ENCODE data around the gene NPLOC4. TPM values are rescaled to one million over a fixed set of nuclear protein-coding genes. Genes with fewer than 3 reads are reported as not detected.
"Not testable (repeated sequence)": the region's sequence is repeated elsewhere in the genome, so short reads cannot be mapped to it uniquely, and the experiment has no call there.

Gene NPLOC4
- total RNA-seq, 2 donors from 2014 or later, result 77.7 to 87.3 TPM

DNA sequence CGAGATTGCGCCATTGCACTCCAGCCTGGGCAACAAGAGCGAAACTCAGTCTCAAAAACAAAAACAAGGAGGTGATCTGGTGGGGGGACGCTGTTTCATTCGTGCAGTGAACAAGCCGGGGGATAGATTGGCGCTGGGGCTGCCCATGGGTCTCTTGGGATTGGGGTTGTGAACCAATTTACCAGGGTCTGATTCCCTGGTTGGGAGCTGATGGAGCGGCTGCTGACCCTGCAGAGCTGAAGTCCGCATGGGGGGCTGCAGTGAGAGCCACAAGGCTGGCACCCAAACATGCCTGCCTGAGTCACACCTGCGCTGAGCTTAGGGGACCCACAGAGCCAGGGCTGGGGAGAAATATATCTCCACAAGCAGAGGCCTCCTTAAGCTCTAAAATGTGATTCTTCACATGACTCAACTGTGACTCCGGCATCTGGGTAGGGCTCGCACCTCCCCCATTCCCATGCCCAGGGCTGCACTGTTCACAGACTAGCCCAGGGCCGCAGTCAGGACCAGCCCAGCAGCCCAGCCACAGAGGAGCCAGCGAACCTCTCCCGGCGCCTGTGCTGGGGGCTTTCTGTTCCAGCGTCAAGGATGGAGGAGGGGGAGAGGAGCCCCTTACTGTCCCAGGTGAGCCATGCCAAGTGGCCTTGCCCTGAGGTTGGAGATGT lies 5.0 kb upstream of the NPLOC4 start:
- intact Hi-C loops (cut with DNase I), result no loop called here
- no peak for DNase-seq (ENCODE audit: low spot score)

- no peak for DNase-seq (ENCODE audit: low spot score)
- intact Hi-C loops (cut with DNase I), result no loop called here
Observed at GRCh38 chr17:81640011-81640410, 3.1 kb upstream of the NPLOC4 start.

DNA sequence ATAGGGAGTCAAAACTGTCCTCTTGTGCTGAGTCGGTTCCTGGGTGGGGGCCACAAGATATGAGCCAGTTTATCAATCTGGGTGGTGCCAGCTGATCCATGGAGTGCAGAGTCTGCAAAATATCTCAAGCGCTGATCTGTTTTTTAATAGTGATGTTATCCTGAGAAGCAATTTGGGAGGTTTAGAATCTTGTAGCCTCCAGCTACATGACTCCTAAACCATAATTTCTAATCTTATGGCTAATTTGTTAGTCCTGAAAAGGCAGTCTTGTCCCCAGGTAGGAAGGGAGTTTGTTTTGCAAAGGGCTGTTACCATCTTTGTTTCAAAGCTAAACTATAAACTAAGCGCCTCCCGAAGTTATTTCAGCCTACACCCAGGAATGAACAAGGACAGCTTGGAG lies 1.8 kb upstream of the NPLOC4 start:
- intact Hi-C loops (cut with DNase I), result loop anchor here in 1 of 2 donors (5.0 kb wide), 1 partner anchor 1666 kb away; no protein-coding TSS in a partner anchor
- no peak for DNase-seq (ENCODE audit: low spot score)

GRCh38 chr17:81635973-81636504 lies 873 bp downstream of the NPLOC4 start:
- intact Hi-C loops (cut with DNase I), result loop anchor here in 1 of 2 donors (1.0 to 5.0 kb wide), 2 partner anchors 25 to 1664 kb away; no protein-coding TSS in a partner anchor
- DNase-seq (ENCODE audit: low spot score), result no peak

- intact Hi-C loops (cut with DNase I), result loop anchor here in 1 of 2 donors (5.0 kb wide), 1 partner anchor 1663 kb away; no protein-coding TSS in a partner anchor
Observed at GRCh38 chr17:81635431-81635830, 1.5 kb downstream of the NPLOC4 start.

GRCh38 chr17:81631482-81631881 lies 5.4 kb downstream of the NPLOC4 start:
- intact Hi-C loops (cut with DNase I), result no loop called here
- DNase-seq (ENCODE audit: low spot score), result no peak

More at GRCh38 chr17:81635431-81635830, 1.5 kb downstream of the NPLOC4 start:
- no peak for DNase-seq (ENCODE audit: low spot score)

DNA sequence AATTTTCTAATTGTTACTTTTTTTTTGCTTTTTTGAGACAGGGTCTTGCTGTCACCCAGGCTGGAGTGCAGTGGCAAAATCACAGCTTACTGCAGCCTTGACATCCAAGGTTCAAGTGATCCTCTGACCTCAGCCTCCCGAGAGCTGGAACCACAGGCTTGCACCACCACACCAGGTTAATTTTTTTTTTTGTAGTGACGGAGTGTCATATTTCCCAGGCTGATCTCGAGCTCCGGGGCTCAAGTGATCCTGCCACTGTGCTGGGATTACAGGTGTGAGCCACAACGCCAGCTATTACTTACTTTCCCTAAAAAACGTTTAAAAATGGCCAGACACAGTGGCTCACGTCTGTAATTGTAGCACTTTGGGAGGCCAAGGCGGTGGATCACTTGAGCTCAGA lies 6.6 kb downstream of the NPLOC4 start:
- intact Hi-C loops (cut with DNase I), result no loop called here
- no peak for DNase-seq (ENCODE audit: low spot score)

DNA sequence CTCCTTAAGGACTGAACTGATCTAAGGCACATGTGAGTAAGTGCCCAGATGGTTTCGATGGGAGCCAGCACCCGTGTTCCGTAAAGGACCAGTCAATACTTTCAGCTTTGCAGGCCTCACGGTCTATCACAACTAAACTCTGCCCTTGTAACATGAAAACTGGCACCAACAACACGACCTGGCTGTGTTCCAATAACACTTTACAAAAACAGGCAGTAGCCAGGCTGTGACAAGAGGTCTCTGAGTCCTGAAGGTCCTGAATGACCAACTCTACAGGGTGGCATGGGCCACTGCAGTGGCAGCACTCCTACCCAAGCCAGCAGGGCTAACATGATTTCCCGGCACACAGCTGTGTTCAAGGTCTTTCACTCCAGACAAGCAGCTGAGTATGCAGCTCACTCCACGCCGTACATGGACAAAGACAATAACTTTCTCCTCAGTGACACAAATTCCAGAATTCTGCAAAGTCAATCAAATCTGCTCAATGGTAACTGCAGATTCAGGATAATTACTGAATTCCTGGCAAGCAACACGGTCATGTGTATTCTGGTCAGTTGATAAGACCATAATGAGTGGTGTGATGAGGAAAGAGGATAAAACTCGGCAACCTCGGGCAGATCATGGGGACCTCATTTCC lies 15.3 kb downstream of the NPLOC4 start:
- no peak for DNase-seq (ENCODE audit: low spot score)
- intact Hi-C loops (cut with DNase I), result no loop called here

DNA sequence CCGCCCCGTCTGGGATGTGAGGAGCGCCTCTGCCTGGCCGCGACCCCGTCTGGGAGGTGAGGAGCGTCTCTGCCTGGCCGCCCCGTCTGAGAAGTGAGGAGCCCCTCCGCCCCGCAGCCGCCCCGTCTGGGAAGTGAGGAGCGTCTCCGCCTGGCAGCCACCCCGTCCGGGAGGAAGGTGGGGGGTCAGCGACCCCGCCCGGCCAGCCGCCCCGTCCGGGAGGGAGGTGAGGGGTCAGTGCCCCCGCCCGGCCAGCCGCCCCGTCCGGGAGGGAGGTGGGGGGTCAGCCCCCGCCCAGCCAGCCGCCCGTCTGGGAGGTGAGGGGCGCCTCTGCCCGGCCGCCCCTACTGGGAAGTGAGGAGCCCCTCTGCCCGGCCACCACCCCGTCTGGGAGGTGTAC lies 18.6 kb downstream of the NPLOC4 start:
- DNase-seq (ENCODE audit: low spot score); intact Hi-C loops (cut with DNase I): not testable (repeated sequence)

DNA sequence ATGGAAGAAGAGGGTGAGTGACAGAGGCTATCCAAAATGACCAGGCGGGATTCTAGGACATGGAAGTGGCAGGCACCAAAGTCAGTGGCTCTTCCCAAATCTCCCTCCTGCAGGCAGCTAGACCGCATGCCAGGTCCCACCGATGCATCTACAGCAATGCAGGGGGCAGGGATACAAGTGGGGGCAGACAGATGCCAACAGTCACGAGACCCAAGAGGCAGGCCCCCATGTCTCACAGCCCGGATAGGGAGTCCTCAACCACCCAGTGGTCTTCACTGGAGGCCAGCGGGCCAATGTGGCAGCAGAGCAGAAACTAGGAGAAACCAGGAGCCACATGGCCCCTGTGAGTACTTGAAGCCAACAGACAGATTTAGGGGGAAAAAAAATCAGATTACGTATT lies 20.0 kb downstream of the NPLOC4 start:
- no peak for DNase-seq (ENCODE audit: low spot score)
- intact Hi-C loops (cut with DNase I), result no loop called here

DNA sequence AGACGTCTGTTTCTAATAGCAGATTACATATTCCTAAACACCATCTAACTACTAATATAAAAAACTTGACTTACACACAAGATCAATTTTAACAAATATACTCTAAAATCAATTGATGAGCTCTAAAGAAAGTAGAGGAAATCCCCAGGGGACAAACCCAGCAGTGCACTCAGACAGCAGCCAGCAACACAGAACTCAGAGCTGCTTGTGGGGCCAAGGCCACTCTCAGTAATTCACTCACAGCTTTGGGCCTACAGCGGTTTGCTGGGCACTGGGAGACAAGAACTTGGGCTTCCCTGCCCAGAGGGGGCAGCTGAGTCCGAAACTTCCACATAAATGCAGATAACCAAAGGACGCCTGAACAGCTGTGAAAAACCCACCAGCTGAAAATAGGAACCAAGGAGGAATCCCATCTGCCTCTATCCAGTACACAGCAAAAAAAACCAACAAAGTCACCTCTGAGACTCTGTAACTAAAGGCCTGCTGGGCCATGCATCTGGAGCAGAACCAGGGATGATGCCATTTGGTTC lies 21.4 kb downstream of the NPLOC4 start:
- DNase-seq (ENCODE audit: low spot score), result no peak
- intact Hi-C loops (cut with DNase I), result no loop called here

DNA sequence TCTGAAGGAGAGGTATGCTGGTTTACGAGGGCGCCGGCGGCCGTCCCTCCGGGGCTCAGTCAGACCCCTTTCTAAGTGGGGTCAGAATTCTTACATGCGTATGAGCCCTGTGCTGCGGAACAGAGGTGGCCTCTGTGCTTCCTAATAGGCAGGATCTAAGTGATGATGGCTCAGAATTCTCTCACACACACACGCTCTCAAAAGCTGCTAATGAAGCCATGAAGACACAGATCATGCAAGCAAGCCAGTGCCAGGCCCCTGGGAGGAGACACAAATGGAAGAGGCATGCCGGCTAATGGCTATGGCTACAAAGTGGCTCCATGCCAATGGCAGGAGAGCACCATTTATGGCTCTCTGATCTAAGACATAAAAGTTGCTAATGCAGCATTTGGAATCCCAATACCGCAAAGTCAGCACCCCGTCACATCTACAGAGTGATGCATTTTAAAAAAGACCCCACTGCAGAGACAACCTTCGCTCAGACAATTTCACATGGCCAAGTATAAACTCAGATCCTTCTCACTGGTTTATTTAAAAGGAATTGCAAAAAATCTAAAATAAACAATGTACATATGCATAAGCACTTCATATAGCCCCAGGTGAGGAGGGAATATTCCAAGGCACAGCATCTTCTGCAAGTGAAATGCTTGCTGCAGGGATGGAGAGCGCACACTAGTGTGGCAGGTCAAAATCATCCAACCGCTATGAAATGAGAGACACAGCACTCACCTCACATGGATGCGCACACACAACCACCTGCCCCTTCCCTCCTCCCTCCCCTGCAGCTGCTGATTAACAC lies 24.5 kb downstream of the NPLOC4 start:
- intact Hi-C loops (cut with DNase I), result no loop called here
- DNase-seq (ENCODE audit: low spot score), result no peak

DNA sequence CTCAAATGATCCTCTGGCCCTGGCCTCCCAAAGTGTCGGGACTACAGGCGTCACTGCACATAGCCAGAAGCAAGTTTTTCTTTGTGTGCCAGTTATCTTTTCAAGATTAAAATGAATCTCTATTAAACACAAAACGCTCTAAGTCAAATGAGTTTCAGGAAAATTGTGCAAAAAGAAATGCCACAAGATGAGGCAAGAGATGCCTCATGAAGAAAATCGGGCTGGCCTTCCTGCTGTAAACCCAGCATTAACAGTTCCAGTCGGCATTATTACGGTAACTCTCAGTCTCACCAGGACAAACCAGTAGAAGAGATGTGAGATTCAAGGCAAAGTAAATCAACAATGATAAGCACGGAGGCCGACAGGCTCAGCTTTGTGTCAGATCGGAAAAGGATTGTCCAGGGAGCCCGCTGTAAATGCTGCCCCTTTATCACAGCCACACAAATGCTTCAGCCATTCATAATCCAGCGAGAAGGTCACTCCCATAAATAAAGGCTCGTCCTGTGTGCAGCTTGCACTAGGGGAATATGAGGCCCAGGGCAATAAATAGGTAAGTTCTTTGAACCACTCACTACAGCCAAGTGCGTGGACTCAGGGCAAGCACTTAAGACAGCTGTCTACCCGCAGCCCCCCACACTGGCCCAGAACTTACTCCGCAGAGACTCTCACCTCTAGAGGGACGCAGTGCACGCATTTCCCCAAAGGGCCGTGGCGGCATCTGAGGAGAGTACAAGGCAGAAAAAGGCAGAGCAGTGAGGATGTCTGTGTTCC lies 27.2 kb downstream of the NPLOC4 start:
- intact Hi-C loops (cut with DNase I), result loop anchor here (10.0 kb wide), 2 partner anchors 85 to 355 kb away; partner anchors contain the start of gene FSCN2 (in 1 of the 2)
- DNase-seq (ENCODE audit: low spot score), result no peak

GRCh38 chr17:81608605-81609004 lies 28.3 kb downstream of the NPLOC4 start:
- DNase-seq (ENCODE audit: low spot score), result peak; percentile 20
- intact Hi-C loops (cut with DNase I), result loop anchor here (10.0 kb wide), 2 partner anchors 84 to 354 kb away; partner anchors contain the start of gene FSCN2 (in 1 of the 2)

DNA sequence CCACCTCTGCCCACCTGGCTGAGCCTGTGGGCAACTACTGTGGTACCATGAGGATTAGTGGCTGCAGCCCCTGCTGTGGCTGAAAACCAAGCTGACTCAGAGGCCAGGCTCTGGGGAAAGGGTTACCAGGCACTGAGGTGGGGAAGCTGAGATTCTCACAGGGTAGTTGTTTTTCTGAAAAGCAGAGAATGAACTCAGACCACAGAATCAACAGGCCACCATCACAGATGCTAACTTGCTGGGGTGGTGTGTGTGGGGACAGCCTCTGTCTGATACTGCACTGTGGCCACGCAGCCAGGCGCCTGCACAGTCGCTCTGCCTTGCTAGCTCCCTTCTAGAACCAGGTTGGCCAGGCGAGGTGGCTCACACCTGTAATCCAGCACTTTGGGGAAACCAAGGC lies 28.8 kb downstream of the NPLOC4 start:
- intact Hi-C loops (cut with DNase I), result loop anchor here (10.0 kb wide), 2 partner anchors 83 to 353 kb away; partner anchors contain the start of gene FSCN2 (in 1 of the 2)

DNA sequence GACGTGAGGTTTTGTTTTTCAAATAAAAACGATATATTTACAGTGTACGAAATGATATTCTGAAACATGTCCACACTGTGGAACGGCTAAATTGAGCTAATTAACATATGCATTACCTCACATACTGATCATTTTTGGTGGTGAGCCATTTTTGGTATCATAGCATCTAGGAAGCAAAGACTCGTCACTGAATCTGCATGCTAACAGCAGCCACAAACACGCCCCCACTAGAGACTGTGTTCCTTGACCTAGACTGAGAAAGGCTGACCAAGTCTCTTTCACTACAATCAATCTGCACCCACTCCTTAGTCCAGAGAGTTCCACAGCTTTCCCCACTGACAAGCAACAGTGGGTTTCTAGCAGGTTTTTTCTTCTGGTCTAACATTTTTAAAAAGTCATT lies 29.5 kb downstream of the NPLOC4 start:
- intact Hi-C loops (cut with DNase I), result loop anchor here (10.0 kb wide), 2 partner anchors 83 to 353 kb away; partner anchors contain the start of gene FSCN2 (in 1 of the 2)
- DNase-seq (ENCODE audit: low spot score), result no peak

More for the DNA sequence above, 28.8 kb downstream of the NPLOC4 start:
- peak; percentile 34 for DNase-seq (ENCODE audit: low spot score)

DNA sequence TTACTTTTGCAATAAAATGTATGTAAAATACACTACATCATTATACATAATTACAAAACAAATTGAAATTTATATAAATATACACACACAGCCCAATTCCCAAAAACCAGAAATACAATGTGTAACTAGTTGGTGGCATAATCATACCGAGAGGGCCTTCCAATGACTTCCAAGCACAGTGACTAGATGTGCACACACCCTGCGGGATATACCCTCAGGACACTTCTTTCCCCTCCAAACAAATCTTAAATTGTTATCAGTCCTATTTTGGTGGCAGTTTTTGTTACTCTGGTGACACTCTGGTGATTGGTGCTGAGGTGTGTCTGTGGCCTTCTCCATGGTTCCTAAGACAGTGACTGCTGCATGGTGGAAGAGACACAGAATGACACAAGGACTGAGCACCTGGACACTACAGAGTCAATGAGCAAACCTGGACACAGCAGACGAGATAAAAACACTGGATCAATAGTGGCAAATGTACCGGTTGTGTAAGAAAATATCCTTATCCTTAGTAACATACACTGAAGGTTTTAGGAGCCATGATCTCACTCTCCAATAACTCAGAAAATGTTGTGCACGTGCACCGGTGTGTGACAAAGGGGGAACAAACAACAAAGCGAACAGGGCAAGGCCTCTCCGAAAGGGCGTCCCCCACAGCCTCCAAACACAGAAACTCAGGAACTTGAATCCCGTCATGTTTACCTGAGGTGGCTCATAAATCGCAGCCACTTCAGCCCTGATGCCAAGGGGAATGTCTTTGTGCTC lies 32.9 kb downstream of the NPLOC4 start:
- intact Hi-C loops (cut with DNase I), result loop anchor here (5.0 to 10.0 kb wide), 4 partner anchors 47 to 352 kb away; partner anchors contain the start of gene FSCN2 (in 1 of the 2)
- no peak for DNase-seq (ENCODE audit: low spot score)

All from posterior vena cava (tissue), 2 donors.